Measurements from ENCODE around the gene GP5.

The GP5 gene

DNA sequence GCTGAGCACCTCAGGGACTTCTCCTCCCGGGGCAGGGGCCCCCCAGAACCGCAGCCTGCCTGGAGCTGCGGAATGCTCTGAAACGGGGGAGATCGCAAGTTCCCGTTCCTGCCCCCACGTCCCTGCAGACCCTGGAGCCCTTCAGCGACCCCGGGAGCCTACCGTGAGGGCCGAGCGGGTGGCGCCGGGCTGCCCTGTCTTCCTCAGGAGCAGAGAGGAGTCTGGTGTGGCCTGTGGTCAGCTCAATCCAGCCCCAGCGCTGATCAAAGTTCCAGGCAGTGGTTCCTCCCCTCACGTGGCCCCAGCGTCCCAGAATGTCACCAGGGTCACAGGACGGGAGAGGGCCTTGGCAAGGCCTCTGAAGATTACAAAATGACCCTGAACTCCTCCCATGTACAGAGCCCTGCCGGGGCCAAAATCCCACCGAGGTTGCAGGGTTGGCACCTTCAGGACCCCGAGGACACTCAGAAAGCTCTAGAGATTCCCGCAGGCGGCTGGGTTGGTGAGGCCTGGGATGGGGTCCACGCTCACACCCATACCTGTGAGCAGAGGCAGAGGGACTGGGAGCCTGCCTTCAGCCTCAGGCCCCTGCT, 47.9 kb downstream of the GP5 start, which contains the start of gene CPN2:
TSS of gene CPN2 (minus strand) at position 249 of the 593 bp plus-strand sequence. CDS start 8,626 bp downstream, outside the sequence.
- no peak within 1 kb of the TSS for H3K4me3 Mint-ChIP-seq
- H3K27me3 Mint-ChIP-seq (ENCODE audit: low read depth, poor library complexity): peaks cover 6% of the 10 kb centered on the region
- no peak for DNase-seq
- H3K9me3 Mint-ChIP-seq: no peaks in the 10 kb centered on the region
- no peak within 1 kb of the TSS for H3K27ac Mint-ChIP-seq
- H3K36me3 Mint-ChIP-seq (ENCODE audit: low read depth): no peaks in the 10 kb centered on the region
- peaks cover 12% of the 10 kb centered on the region for H3K4me1 Mint-ChIP-seq
- TF ChIP-seq, protein P1, sequence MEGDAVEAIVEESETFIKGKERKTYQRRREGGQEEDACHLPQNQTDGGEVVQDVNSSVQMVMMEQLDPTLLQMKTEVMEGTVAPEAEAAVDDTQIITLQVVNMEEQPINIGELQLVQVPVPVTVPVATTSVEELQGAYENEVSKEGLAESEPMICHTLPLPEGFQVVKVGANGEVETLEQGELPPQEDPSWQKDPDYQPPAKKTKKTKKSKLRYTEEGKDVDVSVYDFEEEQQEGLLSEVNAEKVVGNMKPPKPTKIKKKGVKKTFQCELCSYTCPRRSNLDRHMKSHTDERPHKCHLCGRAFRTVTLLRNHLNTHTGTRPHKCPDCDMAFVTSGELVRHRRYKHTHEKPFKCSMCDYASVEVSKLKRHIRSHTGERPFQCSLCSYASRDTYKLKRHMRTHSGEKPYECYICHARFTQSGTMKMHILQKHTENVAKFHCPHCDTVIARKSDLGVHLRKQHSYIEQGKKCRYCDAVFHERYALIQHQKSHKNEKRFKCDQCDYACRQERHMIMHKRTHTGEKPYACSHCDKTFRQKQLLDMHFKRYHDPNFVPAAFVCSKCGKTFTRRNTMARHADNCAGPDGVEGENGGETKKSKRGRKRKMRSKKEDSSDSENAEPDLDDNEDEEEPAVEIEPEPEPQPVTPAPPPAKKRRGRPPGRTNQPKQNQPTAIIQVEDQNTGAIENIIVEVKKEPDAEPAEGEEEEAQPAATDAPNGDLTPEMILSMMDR (IDR thresholded peaks at IDR 0.05): no peak

DNA sequence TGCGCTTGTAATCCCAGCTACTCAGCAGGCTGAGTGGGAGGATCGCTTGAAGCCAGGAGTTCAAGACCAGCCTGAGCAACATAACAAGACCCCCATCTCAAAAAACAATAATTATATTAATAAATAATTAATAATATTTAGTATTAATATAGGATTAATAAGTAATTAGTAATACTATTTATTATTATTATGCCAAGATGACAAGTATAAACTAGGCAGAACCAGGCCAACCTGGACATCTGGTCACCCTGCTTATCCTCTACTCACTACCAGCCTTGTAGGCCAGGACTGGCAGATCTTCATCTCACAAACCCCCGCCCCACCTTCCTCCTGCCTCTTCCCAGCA, 48.4 kb downstream of the GP5 start:
- Mint-ChIP-seq H3K4me1 (peaks cover 12% of the 10 kb centered on the region), H3K4me3 (no peak overlapping the region), H3K27ac (no peak overlapping the region), H3K36me3 (ENCODE audit: low read depth) (no peaks in the 10 kb centered on the region), H3K9me3 (no peaks in the 10 kb centered on the region), H3K27me3 (ENCODE audit: low read depth, poor library complexity) (peaks cover 6% of the 10 kb centered on the region)
- no peak for DNase-seq
- TF ChIP-seq, protein P1 (IDR thresholded peaks at IDR 0.05): no peak

DNA sequence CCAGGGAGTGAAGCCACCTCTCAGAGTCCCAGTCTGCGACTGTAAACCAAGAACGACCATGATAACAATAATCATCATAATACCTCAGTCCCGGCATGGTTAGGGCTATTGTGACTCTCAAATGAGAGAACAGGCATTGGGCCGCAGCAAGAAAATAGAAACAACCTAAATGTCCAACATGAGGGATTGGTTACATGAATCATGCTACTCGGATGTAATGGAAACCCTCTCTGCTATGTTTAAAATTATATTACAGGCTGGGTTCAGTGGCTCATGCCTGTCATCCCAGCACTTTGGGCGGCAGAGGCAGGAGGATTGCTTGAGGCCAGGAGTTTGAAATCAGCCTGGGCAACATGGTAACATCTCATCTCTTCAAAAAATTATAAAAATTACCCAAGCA, 50.7 kb downstream of the GP5 start:
- H3K27ac Mint-ChIP-seq: no peak overlapping the region
- no peak for DNase-seq
- no peak overlapping the region for H3K4me3 Mint-ChIP-seq
- no peaks in the 10 kb centered on the region for H3K9me3 Mint-ChIP-seq
- no peaks in the 10 kb centered on the region for H3K36me3 Mint-ChIP-seq (ENCODE audit: low read depth)
- TF ChIP-seq, protein P1 (IDR thresholded peaks at IDR 0.05): no peak
- peaks cover 18% of the 10 kb centered on the region for H3K4me1 Mint-ChIP-seq
- peaks cover 10% of the 10 kb centered on the region for H3K27me3 Mint-ChIP-seq (ENCODE audit: low read depth, poor library complexity)

- H3K27ac Mint-ChIP-seq: no peak overlapping the region
- peaks cover 23% of the 10 kb centered on the region for H3K27me3 Mint-ChIP-seq (ENCODE audit: low read depth, poor library complexity)
- DNase-seq: no peak
- TF ChIP-seq, protein P1 (IDR thresholded peaks at IDR 0.05): no peak
- H3K4me3 Mint-ChIP-seq: no peak overlapping the region
- no peaks in the 10 kb centered on the region for H3K36me3 Mint-ChIP-seq (ENCODE audit: low read depth)
- H3K9me3 Mint-ChIP-seq: no peaks in the 10 kb centered on the region
- H3K4me1 Mint-ChIP-seq: peaks cover 18% of the 10 kb centered on the region
These were observed 52.4 kb downstream of the GP5 start for GRCh38 chr3:194346621-194347020.

DNA sequence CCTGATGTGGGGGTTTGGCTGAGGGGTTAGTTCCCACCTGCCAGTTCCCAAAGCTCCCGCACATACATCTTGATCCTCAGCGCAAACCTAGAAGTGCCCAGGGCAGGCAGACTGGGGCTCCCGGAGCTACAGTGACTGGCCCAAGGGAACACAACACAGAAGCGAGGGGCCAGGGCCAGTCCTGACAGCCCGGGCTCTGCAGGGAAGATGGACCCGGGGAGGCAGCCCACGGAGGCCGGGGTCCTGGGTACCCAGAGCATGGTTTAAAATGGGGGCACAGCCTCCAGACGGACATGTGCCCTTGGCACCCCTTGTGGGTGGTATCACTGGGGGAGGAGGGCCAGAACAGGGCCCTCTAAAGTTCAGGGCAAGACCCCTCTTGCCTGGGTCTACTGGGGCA, 53.0 kb downstream of the GP5 start:
- DNase-seq: no peak
- TF ChIP-seq, protein P1 (IDR thresholded peaks at IDR 0.05): no peak
- Mint-ChIP-seq H3K27ac (no peak overlapping the region), H3K4me3 (no peak overlapping the region), H3K9me3 (no peaks in the 10 kb centered on the region), H3K4me1 (peaks cover 17% of the 10 kb centered on the region), H3K27me3 (ENCODE audit: low read depth, poor library complexity) (peaks cover 26% of the 10 kb centered on the region), H3K36me3 (ENCODE audit: low read depth) (no peaks in the 10 kb centered on the region)

Data from nephron progenitor cell (in vitro differentiated cells).